ENCODE data around the gene KCNIP1.

KCNIP1 gene

DNA sequence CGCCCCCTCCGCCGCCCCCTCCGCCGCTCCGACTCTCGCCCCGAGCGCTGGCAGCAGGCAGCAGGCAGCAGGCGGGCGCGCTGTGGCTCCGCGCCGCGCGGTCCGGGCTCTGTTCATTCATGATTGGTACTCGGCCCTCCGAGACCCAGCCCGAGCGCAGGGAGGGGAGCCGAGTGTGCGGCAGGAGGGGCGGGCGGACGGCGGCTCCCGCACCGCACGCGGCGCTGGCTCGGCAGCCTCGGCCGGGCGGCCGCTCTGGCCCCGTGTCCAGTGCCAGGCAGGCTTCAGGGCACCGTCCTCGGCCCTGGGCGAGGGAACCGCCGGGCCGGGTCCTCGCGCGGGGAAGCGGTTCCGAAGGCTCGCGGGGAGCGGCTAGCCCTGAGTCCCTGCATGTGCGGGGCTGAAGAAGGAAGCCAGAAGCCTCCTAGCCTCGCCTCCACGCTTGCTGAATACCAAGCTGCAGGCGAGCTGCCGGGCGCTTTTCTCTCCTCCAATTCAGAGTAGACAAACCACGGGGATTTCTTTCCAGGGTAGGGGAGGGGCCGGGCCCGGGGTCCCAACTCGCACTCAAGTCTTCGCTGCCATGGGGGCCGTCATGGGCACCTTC, at the start of gene KCNIP1:
Gene KCNIP1, plus strand, starts transcription at position 31 of the 607 bp plus-strand sequence.
- DNase-seq (ENCODE audit: low spot score) = peak; percentile 39

DNA sequence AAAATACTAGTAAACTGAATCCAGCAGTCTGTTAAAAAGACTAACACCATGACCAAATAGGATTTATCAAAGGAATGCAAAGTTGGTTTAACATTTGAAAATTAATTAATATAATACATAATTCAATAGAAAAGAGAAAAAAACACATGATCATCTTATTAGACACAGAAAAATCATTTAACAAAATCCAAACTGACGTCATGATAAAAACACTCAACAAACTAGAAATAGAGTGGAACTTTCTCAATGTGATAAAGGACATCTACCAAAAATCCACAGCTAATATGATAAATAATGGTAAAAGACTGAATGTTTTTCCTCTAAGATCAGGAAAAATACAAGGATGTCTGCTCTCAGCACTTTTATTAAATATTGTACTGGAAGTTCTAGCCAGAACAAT, 40.4 kb upstream of the KCNIP1 start:
- no peak for DNase-seq (ENCODE audit: low spot score)

DNA sequence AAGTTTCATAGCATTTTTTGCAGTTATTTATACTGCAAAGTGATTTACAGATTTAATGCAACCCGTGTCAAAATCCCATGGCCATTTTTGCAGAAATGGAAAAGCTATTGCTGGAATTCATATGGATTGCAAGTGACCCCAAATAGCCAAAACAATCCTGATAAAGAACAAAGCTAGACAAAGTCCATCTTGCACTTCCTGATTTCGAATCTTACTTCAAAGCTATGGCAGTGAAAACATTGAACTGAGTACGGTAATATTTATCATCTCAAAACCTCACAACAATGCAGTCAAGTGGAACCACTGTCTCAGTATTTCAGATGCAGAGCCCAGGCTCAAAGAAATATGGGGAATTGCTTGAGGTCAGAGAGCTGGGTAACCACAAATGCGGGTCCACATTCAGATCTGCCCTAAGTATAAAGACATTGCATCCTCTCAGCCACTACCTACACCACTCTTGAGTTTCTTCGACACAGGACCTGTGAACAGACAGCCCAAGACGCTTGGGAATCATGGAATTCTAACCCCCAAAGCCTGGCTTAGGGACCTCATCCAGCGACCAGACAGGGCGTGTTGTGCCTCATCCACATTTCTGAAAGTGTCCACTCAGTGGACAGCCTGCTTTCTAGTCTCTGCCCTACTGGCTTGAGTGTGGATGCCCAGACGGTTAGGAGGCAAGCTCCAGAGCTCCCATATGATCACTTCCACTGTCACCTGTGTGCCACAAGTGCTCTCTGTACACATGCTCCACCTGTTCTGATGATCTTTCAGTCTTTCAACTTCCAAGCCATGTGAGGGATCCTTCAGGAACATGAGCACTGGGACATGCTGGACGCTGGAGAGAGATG, 39.3 kb upstream of the KCNIP1 start:
- no peak for DNase-seq (ENCODE audit: low spot score)

DNA sequence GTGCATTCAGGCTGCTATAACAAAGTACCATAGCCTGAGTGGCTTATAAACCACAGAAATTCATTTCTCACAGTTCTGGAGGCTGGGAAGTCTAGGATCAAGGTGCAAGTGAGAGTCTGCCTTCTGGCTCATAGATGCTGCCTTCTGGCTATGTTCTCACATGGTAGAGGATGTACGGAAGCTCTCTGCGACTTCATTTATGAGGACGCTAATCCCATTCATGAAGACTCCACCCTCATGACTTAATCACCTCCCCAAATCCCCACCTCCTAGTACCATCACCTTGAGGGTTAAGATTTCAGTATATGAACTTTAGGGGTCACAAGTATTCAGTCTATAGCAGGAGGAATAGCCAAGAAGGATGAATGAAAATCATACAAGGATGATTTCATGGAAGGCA, 37.3 kb upstream of the KCNIP1 start:
- DNase-seq (ENCODE audit: low spot score) = no peak

DNA sequence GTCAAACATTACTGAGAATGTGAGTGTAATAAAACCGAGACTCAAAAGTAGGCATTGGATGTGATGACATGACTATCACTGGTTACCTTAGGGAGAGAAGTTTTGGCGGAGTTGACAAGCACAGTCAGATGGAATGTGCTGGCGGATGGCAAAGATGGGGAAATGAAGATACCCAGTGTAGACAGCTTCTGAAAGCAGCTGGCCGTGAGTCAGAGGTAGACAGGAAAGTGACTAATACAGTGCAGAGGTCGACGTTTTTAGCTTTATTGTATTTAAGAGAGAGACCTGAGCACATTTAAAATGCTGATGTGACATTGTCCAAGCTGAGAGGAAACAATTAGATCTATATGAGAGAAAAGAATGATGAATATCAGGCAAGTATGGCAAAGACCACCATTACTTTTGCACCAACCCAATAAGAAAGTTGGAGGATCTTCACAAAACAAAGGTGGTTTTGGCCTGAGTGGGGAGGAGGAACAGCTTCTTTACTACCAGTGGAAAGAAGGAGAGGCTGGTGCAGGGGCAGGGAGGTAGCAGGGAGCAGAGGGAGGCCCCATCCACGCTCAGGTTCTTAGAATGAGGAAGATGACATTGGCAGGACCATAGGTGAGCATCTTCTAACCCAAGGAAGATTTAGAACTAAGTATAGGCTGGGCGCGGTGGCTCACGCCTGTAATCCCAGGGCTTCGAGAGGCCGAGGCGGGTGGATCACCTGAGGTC, 36.7 kb upstream of the KCNIP1 start:
- DNase-seq (ENCODE audit: low spot score) = peak; percentile 95

DNA sequence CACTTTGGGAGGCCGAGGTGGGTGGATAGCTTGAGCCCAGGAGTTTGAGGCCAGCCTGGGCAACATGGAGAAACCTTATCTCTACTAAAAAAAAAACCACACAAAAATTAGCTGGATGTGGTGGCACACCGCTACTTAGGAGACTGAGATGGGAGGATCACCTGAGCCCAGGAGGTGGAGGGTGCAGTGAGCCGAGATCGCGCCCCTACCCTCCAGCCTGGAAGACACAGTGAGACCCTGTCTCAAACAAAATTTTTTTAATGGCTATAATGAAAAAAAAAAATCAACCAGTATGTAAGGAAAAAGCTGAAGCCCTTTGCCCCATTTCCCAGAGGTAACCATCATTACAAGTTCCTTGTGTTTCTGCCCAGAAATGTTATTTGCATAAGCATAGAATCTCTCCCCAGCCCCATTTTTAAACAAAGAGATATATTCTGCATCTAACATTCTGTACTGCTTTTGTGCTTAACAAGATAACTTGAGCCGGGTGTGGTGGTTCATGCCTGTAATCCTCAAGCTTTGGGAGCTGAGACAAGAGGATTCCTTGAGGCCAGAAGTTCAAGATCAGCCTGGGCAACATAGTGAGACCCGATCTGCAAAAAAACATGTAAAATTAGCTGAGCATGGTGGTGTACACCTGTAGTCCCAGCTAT, 35.1 kb upstream of the KCNIP1 start:
- DNase-seq (ENCODE audit: low spot score) = no peak

DNA sequence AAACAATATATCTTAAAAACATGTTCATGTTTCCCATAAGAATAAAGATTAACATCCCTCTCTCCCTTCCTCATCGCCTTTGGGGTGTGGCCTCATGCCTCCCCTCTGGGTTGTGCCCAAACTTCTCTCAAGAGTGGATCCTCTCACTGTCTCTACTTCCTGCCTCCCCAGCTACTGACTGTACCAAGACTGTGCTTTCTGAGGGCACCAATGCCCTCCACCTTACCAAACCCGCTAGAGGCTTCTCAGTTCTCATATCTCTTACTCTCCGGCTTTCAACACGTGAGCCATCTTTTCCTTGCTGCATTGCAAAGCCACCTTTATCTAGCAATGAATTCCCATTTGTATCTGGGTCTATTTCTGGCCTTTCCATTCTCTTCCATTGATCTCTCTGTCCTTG, 34.4 kb upstream of the KCNIP1 start:
- no peak for DNase-seq (ENCODE audit: low spot score)

DNA sequence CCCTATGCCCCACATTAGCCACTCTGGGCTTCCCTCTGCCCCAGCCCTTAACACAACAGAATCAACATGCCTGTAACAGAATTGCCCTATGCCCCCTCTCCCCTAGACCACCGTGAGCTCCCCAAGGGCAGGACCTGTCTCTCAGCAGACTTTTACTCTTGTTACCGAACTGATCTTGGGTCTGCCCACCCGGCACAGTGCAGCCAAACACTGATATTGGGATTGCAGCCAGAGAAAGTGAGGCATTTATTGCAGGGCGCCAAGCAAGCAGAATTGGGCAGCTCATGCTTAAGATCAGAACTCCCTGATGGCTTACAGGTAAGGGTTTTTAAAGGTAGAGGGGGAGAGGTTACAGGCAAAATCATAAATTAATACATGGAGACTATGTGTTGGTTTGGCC, 33.5 kb upstream of the KCNIP1 start:
- no peak for DNase-seq (ENCODE audit: low spot score)

DNA sequence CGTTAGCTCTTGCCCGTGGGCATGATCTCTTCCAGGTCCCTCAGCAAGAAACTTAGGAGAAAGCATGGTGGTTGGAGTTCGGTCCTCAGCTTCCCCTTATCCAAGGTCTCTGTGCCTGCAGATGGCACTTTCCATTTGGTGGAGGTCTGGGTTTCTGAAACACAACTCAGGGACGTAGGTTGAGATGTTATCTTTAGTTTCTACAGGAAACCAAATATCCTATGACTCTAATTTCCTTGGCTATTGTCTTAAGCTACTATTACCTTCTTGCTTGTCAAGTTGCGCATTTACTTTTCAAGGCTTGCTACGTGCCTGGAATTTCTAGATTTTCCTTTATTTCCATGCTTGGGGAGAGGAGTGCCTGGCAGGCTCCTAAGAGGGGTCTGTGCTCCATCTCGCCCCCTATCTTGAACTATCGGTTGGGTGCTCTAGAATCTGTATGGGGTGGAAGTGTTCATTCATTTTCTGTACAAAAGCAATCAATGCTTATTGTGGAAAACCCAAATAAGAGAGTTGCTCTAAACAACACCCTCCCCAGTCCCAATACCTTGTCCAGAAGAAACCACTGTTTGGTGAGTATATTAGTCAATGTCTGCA, 32.9 kb upstream of the KCNIP1 start:
- no peak for DNase-seq (ENCODE audit: low spot score)

DNA sequence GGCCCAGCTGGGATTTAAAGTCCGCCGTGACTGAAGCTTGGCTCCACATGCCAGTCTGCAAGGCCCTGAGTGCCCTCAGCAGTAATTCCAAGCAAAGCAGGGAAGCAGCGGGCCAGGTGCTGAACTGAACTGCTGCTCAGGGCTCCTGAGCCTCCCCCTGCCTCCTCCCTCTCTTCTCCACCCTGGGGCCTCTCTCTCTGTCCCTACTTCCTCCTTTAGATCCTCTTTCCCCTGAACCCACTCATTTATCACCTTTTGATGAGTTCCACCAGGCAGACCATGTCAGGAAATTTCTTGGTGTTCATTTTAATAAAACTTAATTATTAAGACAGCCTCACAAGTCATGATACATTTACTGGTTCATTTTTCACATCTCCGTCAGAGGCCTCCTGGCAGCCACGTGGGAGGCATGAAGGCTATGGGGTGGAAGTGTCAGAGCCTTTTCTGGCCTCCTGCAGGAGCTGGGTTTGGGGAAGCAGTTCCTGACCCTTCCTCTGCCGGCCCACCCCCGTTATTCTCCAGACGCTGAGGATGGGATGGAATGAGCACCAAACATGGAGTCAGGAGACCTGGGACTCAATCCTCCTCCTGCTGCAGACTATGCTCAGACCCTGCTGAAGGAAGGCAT, 32.2 kb upstream of the KCNIP1 start:
- no peak for DNase-seq (ENCODE audit: low spot score)

DNA sequence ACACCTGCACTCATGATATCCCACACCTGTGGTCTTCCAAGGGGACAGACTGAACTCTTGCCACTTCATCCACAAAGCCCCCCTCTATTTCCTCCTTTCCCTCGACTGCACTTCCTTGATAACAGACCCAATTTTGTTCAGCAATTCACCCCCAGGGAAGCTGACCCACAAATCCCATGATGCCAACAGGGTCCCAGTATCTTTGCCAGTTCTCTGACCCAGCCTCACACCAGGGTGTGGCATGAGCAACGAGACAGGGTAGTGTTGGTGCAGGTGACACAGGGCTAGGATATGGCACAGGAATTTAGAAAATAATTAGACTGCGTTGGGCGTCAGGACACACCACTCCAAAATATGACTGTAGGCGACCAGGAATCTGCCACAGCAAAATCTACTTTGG, 30.2 kb upstream of the KCNIP1 start:
- DNase-seq (ENCODE audit: low spot score) = no peak

DNA sequence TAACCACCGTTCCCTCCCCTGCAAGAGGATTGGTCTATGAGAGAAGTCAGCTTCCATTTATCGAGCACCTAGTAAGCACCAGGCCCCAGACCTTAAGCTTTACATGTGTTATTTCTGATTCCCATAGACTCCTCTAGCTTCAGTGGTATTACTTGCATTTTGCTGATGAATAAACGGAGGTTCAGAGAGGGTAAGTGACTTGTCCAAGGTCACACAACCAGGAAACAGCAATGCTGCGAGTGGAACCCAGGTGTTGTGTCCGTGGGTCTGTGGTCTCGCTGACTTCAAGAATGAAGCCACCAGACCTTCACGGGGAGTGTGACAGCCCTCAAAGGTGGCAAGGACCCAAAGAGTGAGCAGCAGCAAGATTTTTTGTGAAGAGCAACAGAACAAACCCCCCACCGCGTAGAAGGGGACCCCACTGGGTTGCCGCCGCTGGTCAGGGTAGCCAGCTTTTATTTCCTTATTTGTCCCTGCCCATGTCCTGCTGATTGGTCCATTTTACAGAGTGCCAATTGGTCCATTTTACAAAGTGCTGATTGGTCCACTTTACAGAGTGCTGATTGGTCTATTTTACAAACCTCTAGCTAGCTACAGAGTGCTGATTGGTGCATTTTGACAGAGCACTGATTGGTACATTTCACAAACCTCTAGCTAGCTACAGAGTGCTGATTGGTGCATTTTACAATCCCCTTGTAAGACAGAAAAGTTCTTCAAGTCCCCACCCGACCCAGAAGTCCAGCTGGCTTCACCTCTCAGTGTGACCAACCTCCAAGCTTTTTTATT, 29.1 kb upstream of the KCNIP1 start:
- no peak for DNase-seq (ENCODE audit: low spot score)

DNA sequence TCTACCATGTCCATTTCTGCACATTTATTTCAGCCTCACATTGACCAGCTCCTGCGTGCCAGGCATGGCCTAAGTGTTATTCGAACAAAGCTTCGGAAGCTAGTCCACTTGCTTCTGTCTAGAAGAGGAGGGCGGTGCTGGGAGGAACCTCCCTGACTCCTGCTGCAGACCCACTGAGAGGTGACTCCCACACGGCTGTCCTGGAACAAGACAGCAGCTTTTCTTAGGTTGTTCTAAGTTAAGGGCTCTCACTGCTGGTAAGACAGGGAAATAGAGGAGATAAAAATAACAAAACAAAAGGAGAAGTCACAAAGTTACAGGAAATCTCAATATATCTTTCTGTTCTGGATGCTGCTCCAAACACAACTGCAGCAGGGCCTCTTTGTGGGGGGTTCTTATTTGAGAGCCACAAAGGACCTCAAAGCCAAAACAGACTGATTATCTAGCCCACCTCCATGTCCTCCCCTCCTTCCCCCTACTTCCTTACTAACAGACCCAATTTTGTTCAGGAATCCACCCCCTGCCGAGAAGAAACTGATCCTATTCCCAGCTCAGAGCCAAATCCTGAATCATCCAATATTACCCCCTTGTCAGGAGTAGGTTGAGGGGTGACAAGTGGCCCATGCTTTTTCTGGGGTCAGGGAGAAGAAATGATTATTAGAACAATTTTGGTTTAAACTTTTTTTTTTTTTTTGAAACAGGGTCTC, 28.4 kb upstream of the KCNIP1 start:
- DNase-seq (ENCODE audit: low spot score) = no peak

DNA sequence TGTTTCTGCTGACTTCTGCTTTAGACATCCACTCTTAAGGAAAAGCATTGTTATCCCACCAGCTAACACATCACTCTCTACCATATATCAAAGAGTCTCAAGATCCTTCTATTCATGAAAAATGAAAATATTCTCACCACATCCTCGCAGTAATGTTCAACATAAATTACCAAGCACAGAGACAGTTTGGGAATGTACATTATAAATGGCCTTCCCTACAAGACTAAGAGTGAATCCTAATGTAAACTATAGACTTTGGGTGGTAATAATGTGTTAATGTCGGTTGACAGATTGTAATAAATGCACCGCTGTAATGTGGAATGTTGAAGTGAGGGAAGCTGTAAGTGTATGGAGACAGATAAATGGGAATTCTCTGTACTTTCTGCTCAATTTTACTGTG, 27.1 kb upstream of the KCNIP1 start:
- no peak for DNase-seq (ENCODE audit: low spot score)

DNA sequence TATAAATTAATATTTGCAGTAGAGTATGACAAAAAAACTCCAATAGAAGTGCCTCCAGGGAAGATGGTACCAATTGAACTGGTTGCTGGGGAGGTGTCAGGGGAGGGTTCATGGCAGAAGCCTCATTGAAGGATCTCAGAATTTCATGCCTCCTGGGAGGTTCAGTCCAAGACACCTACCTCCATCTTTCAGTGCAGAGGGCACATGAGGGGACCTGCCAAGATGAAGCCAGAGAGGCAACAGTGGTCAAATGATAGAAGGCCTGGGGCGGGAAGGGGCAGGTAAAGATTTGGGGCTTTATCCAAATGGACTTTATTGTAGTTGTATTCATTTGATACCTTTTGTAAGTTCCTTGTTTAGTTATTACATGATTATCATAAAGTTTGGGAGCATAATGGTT, 25.9 kb upstream of the KCNIP1 start:
- no peak for DNase-seq (ENCODE audit: low spot score)

DNA sequence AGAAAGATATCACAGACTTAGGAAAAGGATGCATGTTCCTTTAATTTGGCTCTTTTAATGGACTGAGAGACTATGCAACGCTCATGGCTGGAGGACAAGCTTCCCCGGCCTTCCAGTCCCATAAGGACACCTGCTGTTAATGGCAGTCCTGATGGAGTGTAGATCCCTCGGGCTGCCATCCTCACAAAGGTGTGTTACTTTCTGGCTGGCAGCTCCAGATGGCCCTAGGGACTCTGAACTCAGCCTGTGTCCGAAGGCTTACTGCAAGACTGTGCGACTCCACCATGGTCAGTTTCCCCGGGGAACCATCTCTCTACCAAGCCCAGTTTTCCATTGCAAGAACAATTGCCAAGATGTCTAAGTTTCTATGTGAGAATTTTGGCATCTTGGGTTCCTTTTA, 25.5 kb upstream of the KCNIP1 start:
- no peak for DNase-seq (ENCODE audit: low spot score)

DNA sequence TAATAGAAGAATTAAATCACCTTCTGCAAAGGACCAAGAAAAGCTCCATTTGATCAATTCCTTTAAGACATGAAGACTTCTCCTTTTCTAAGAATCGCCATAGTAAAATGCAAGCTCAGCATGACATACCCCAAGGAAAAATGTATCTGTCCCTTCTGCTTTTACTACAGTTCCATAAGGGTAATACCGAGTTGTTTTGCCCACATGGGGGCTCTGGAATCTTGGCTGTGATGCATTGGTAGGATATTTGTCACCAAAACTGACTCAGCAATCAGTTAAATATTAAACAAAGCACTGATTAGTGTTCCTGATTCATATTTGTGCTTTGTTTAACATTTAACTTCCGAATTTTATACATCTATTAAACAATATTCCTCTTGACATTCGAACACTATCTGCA, 24.3 kb upstream of the KCNIP1 start:
- DNase-seq (ENCODE audit: low spot score) = peak; percentile 95

DNA sequence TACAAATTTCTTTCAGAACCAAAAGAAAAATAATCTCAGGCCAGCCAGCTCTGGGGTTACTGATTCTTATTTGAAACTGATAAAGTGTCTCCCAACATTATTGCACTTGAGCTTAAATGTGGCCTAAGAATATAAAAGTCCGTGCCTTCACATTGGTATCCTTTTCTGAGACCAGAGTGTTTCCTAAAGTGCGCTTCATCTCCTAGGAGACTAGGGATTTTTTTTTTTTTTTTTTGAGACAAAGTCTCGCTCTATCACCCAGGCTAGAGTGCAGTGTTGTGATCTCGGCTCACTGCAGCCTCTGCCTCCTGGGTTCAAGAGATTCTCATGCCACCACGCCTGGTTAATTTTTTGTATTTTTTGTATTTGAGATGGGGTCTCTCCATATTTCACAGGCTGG, 23.6 kb upstream of the KCNIP1 start:
- peak; percentile 33 for DNase-seq (ENCODE audit: low spot score)

DNA sequence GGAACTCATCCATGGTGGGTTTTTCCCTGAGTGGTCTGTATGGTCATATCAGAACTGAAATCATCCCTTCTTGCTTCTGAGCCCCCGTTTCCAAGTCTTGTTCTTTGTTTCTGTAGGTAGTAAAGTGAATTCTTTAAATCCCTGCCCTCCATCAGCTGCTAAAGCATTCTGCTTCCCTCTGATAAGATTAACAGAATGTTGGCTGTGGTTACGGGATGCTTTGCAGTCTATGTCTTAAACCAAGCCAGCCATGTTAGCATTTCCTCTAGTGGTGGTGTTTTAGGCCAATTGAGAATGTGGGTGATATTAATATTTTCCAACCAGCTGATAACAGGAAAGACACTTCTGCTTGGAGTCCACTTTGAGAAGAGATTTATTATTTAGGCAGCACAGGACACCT, 22.0 kb upstream of the KCNIP1 start:
- no peak for DNase-seq (ENCODE audit: low spot score)

DNA sequence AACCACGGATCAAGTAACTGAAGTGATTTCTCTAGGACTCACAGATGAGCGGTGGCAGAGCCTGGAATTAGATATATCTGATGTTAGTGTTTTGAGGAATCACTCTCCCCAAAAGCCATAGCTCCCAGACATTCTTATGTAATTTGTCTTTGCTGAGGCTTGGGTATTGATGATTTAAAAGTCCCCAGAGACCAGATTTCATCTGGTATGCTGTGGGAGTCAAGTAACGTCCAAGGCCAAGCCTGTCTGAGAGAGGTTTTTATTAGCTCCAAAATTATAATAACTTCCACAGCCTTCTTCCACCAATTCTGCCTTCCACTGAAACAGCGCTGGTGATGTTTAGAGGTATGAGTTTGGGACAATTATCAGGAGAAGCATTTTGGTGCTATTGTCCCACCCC, 21.3 kb upstream of the KCNIP1 start:
- no peak for DNase-seq (ENCODE audit: low spot score)

Measured in kidney tubule cell (primary cell).